ENCODE results near the gene RRM2.

The RRM2 gene

GRCh38 chr2:10122500-10123280 lies at the start of gene RRM2:
Gene RRM2 (plus strand): TSS chr2:10122739. CDS start chr2:10122799, 60 bp downstream.
- peak; percentile 97 for DNase-seq (ENCODE audit: low spot score)
- TF ChIP-seq CTCF (IDR thresholded peaks at IDR 0.05; ENCODE audit: extremely low read depth, missing control alignments), result no peak

- no peak for DNase-seq (ENCODE audit: low spot score)
- TF ChIP-seq CTCF (IDR thresholded peaks at IDR 0.05; ENCODE audit: extremely low read depth, missing control alignments), result no peak
Measured at GRCh38 chr2:10073706-10074105, 48.8 kb upstream of the RRM2 start.

- no peak for DNase-seq (ENCODE audit: low spot score)
- no peak for TF ChIP-seq CTCF (IDR thresholded peaks at IDR 0.05; ENCODE audit: extremely low read depth, missing control alignments)
Measured at GRCh38 chr2:10075101-10075500, 47.4 kb upstream of the RRM2 start.

- TF ChIP-seq CTCF (IDR thresholded peaks at IDR 0.05; ENCODE audit: extremely low read depth, missing control alignments), result no peak
- no peak for DNase-seq (ENCODE audit: low spot score)
Measured at GRCh38 chr2:10075571-10076209, 46.8 kb upstream of the RRM2 start.

DNA sequence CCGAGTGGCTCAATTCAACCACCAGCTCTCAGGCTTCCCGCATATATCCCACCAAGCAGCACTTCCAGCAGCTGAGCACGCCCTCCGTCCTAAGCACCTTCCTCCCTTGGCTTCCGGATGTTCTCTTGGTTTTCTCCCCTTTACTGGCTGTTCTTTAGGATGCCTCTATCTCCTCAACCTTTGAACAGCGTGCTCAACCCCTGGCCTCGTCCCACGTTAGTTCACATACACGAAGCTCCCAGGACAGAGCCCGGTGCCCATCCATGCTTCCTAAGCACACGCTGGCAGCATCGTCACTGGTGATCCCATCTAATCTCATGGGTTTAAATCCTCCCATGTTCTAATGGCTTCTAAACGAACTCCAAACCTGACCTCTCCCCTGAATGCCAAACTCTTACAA lies 46.0 kb upstream of the RRM2 start:
- no peak for TF ChIP-seq CTCF (IDR thresholded peaks at IDR 0.05; ENCODE audit: extremely low read depth, missing control alignments)
- no peak for DNase-seq (ENCODE audit: low spot score)

GRCh38 chr2:10076988-10077527 lies 45.5 kb upstream of the RRM2 start:
- no peak for DNase-seq (ENCODE audit: low spot score)
- no peak for TF ChIP-seq CTCF (IDR thresholded peaks at IDR 0.05; ENCODE audit: extremely low read depth, missing control alignments)

- no peak for DNase-seq (ENCODE audit: low spot score)
- no peak for TF ChIP-seq CTCF (IDR thresholded peaks at IDR 0.05; ENCODE audit: extremely low read depth, missing control alignments)
Measured at GRCh38 chr2:10078001-10078400, 44.5 kb upstream of the RRM2 start.
